ENCODE data around the gene MYO5B. TPM values are rescaled to one million over a fixed set of nuclear protein-coding genes. Genes with fewer than 3 reads are reported as not detected.
"Not testable (repeated sequence)": the region's sequence is repeated elsewhere in the genome, so short reads cannot be mapped to it uniquely, and the experiment has no call there.

MYO5B gene
- total RNA-seq, 1 donor from 2014 or later: 39.1 TPM

GRCh38 chr18:49894517-49895226, 300.3 kb downstream of the MYO5B start:
- Mint-ChIP-seq H3K4me3 (ENCODE audit: low read depth) (no peak overlapping the region), H3K27ac (no peak overlapping the region), H3K9me3 (ENCODE audit: low read depth) (no peaks in the 10 kb centered on the region), H3K4me1 (ENCODE audit: low read depth) (peaks cover 6% of the 10 kb centered on the region), H3K27me3 (no peaks in the 10 kb centered on the region), H3K36me3 (ENCODE audit: insufficient read depth) (peaks cover 6% of the 10 kb centered on the region)
- no peak for DNase-seq (ENCODE audit: low spot score, unreplicated experiment)
- TF ChIP-seq, protein P1, sequence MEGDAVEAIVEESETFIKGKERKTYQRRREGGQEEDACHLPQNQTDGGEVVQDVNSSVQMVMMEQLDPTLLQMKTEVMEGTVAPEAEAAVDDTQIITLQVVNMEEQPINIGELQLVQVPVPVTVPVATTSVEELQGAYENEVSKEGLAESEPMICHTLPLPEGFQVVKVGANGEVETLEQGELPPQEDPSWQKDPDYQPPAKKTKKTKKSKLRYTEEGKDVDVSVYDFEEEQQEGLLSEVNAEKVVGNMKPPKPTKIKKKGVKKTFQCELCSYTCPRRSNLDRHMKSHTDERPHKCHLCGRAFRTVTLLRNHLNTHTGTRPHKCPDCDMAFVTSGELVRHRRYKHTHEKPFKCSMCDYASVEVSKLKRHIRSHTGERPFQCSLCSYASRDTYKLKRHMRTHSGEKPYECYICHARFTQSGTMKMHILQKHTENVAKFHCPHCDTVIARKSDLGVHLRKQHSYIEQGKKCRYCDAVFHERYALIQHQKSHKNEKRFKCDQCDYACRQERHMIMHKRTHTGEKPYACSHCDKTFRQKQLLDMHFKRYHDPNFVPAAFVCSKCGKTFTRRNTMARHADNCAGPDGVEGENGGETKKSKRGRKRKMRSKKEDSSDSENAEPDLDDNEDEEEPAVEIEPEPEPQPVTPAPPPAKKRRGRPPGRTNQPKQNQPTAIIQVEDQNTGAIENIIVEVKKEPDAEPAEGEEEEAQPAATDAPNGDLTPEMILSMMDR (IDR thresholded peaks at IDR 0.05; ENCODE audit: unreplicated experiment): no peak

- DNase-seq (ENCODE audit: low spot score, unreplicated experiment): no peak
- H3K36me3 Mint-ChIP-seq (ENCODE audit: insufficient read depth): peaks cover 6% of the 10 kb centered on the region
- H3K9me3 Mint-ChIP-seq (ENCODE audit: low read depth): no peaks in the 10 kb centered on the region
- peaks cover 6% of the 10 kb centered on the region for H3K4me1 Mint-ChIP-seq (ENCODE audit: low read depth)
- TF ChIP-seq, protein P1 (IDR thresholded peaks at IDR 0.05; ENCODE audit: unreplicated experiment): no peak
- H3K27me3 Mint-ChIP-seq: no peaks in the 10 kb centered on the region
- H3K4me3 Mint-ChIP-seq (ENCODE audit: low read depth): no peak overlapping the region
- no peak overlapping the region for H3K27ac Mint-ChIP-seq
Measured at GRCh38 chr18:49893036-49893435, 301.9 kb downstream of the MYO5B start.

GRCh38 chr18:49892148-49892924, 302.6 kb downstream of the MYO5B start:
- Mint-ChIP-seq H3K4me3 (ENCODE audit: low read depth) (no peak overlapping the region), H3K27me3 (no peaks in the 10 kb centered on the region), H3K36me3 (ENCODE audit: insufficient read depth) (peaks cover 6% of the 10 kb centered on the region), H3K27ac (no peak overlapping the region), H3K4me1 (ENCODE audit: low read depth) (peaks cover 6% of the 10 kb centered on the region), H3K9me3 (ENCODE audit: low read depth) (no peaks in the 10 kb centered on the region)
- TF ChIP-seq, protein P1 (IDR thresholded peaks at IDR 0.05; ENCODE audit: unreplicated experiment): no peak
- no peak for DNase-seq (ENCODE audit: low spot score, unreplicated experiment)

- Mint-ChIP-seq H3K27me3 (no peaks in the 10 kb centered on the region), H3K4me3 (ENCODE audit: low read depth) (no peak overlapping the region), H3K4me1 (ENCODE audit: low read depth) (peaks cover 6% of the 10 kb centered on the region), H3K36me3 (ENCODE audit: insufficient read depth) (peaks cover 6% of the 10 kb centered on the region), H3K27ac (no peak overlapping the region), H3K9me3 (ENCODE audit: low read depth) (no peaks in the 10 kb centered on the region)
- TF ChIP-seq, protein P1 (IDR thresholded peaks at IDR 0.05; ENCODE audit: unreplicated experiment): no peak
- DNase-seq (ENCODE audit: low spot score, unreplicated experiment): no peak
Measured at GRCh38 chr18:49890041-49890440, 304.9 kb downstream of the MYO5B start.

DNA sequence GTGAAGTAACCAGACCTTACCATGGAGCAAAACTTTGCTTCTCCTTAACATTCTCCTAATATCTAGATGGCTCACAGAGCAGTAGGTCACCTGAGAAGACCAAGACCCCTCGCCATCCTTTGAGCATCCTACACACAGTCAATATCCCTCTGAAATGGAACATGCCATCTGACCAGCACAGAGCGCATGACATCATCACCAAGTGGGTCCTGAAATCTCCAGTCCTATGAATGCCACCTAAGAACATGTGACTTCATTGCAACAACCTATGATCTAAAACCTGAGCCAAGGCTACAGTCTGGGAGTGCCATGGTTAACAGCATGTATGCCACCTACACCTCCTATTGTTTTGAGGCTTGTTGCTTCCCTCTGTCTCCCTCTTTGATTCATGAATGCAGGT, 305.4 kb downstream of the MYO5B start:
- not testable (repeated sequence) for H3K9me3 Mint-ChIP-seq (ENCODE audit: low read depth); H3K4me1 Mint-ChIP-seq (ENCODE audit: low read depth); DNase-seq (ENCODE audit: low spot score, unreplicated experiment); H3K27me3 Mint-ChIP-seq; H3K27ac Mint-ChIP-seq; H3K4me3 Mint-ChIP-seq (ENCODE audit: low read depth); H3K36me3 Mint-ChIP-seq (ENCODE audit: insufficient read depth)

Data from progenitor cell of endocrine pancreas (in vitro differentiated cells).